ENCODE measurements around the gene ABCC12.
"Not testable (repeated sequence)": the region's sequence is repeated elsewhere in the genome, so short reads cannot be mapped to it uniquely, and the experiment has no call there.

Gene ABCC12

DNA sequence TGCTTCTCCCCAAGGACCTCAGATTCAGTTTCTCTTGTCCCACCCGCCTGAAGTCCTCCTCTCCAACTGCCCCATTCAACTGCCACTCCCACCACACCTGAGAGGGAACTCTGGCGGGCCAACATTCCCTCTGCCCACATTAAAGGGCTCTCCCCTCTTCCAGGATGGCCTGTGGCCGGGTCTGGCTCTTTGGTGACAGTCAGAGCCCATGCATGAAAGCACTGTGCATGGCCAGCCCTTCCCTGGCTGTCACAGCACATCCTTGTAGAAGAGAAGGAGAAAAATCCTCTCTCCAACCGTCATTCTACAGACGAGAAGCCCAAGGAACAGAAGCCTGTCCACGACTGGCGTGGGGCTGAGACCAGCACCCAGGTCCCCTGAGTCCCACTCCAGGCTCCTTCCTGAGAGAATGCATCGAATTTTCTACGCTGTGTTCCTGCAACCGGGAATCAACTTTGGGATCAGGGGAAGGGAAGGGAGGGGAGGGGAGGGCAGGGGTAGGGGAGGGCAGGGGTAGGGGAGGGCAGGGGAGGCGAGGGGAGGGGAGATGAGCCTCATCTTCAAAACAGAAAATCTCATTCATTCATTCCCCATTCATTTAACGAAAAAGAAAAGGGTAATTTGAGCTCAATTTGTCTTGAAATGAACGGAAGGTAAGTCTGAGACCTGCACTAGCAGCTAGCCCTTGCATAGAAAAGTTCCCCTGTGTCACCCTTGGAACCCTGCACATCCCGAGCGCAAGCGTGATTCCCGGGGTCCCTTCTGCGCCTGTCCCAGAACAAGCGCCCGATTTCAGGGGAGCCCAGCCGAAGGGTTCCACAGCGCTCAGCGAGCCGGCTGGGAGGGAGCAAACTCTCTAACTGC is at the start of gene ABCC12:
Gene ABCC12 (minus strand): TSS at position 68 of the 864 bp plus-strand sequence. CDS start 9,569 bp downstream, outside the sequence.
- DNase-seq (ENCODE audit: low spot score): no peak

DNA sequence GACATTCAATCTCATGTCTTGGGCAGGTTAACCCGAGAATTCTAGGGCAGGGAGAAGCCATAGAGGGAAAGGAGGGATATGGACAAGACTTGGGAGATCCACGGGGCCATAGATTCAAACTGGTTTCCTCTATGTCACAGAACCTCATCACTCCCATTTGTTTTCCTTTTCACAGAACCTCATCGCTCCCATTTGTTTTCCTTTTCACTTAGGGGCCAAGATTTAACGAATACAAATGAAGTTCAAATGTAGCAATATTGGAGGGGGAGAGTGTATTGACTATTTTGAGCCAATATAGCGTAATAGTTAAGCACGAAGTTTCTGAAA is 49.0 kb upstream of the ABCC12 start:
- no peak for DNase-seq (ENCODE audit: low spot score)

DNA sequence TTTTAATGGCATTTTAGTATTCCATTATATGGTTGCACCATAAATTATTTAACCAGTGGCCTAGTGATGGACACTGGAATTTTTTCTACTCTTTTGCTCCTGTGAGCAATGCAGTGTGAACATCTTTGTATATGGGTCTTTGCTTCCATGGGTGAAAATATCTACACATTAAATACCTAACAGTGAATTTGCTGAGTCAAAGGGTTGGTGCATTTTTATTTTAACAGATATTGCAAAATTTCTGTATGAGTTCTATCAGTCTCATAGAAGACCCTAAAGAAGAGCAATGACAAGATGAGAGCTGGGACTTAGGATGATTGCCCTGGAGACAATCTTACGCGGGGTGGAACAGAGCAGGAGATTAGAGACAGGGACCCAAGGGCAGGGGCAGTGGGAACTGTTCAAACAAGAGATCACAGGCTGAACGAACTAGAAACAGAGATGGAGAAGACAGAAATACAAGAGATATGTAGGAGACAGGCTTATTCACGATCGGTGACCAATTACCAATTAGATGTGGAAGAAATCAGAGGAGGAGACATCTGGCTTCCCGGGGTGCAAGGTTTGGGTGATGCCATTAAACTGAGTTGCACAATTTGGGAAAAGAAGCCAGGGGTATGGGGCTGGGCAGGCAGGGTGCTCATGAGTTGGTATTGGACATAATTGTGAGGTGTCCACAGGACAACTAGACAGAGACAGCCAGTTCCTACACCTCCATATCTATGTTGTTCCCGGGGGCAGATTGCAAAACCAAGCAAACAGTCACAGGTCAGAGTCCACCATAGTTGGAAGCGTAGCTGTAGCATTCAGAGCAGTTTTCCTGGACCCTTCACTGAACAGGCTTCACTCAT is 48.4 kb upstream of the ABCC12 start:
- peak; percentile 37 for DNase-seq (ENCODE audit: low spot score)

- DNase-seq (ENCODE audit: low spot score): no peak
Measured at GRCh38 chr16:48201515-48202201, 45.9 kb upstream of the ABCC12 start.

- no peak for DNase-seq (ENCODE audit: low spot score)
Measured at GRCh38 chr16:48197294-48197693, 41.5 kb upstream of the ABCC12 start.

DNA sequence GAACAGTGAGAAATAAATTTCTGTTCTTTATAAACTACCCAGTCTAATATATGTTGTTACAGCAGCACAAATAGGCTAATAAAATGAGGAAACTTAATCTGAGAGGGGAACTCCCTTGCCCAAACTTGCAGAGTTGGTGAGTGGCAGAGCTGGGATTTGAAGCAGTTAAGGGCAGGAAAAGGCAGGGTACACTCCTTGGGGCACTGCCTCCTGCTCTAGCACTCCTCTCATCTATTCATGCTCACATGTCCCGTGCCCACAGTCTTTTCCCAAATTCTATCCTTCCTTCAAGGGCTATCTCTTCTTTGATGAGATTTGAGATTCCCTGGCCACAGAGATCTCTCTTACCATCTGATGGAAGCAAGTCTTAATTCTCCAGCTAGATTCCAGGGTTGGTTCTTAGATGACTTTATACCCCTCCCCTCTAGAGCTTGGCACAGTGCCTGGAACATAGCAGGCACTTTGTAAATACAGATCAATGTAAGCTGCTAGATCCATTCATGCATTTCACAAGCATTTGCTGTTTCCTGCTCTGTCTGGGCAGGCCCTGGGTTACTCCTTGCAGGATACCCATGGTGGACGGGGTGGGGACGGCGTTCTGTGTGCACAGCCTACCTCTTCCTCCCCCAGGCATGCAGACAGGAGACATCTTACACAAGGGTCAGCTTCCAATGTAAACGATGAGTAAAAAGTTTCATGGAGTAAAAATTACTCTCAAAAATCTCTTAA is 39.2 kb upstream of the ABCC12 start:
- DNase-seq (ENCODE audit: low spot score): peak; percentile 27

GRCh38 chr16:48193846-48194245 is 38.1 kb upstream of the ABCC12 start:
- no peak for DNase-seq (ENCODE audit: low spot score)

DNA sequence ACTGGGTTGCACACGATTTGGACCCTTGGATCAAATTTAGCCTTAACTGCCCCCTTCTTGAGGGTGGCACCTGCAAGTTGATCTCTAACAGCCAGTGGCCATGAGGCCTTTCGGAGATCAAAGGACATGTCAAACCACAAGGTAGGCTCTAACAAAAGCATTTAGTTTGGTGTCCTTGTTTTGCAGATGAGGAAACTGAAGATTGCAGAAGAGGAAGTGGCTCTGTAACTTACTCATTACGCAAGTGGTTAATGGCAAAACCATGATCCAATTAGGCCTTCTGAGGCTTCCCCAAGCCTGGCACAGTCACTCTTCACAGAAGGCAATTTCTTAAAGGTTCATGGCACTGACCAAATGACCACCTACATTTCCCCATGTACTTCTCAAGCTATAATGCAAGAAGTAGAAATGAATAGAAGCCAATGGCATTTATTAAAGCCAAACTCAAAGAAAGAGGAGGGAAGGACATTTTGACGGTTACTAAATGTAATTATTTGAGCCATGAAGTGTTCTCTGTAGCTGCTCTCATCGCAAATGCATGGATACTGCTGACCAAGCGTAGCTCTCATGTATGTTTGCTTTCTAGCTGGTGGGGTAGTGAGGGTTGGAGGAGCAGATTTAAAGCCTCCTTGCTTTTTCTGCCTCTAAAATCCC is 32.8 kb upstream of the ABCC12 start:
- no peak for DNase-seq (ENCODE audit: low spot score)

DNA sequence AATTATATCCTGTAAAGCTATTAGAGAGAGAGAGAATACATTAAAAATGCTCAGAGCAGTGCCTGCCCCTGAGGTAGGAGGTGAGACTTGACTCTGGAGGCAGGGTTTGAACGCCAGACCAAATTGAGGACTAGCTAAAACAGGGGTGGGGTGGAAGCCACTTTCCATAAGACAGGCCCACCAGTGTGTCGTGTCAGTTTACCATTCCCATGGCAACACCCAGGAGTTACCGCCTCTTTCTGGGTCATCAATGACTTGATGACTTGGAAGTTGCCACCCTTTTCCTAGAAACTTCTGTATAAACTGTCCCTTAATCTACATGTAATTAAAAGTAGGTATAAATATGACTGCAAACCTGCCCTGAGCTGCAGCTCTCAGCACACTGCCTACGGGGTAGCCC is 32.0 kb upstream of the ABCC12 start:
- no peak for DNase-seq (ENCODE audit: low spot score)

- DNase-seq (ENCODE audit: low spot score): no peak
Measured at GRCh38 chr16:48184681-48185080, 28.9 kb upstream of the ABCC12 start.

GRCh38 chr16:48182979-48183537 is 27.3 kb upstream of the ABCC12 start:
- no peak for DNase-seq (ENCODE audit: low spot score)

- DNase-seq (ENCODE audit: low spot score): not testable (repeated sequence)
Measured at GRCh38 chr16:48181746-48182520, 26.1 kb upstream of the ABCC12 start.

- DNase-seq (ENCODE audit: low spot score): no peak
Measured at GRCh38 chr16:48180868-48181480, 25.2 kb upstream of the ABCC12 start.

GRCh38 chr16:48176635-48177408 is 21.0 kb upstream of the ABCC12 start:
- no peak for DNase-seq (ENCODE audit: low spot score)

DNA sequence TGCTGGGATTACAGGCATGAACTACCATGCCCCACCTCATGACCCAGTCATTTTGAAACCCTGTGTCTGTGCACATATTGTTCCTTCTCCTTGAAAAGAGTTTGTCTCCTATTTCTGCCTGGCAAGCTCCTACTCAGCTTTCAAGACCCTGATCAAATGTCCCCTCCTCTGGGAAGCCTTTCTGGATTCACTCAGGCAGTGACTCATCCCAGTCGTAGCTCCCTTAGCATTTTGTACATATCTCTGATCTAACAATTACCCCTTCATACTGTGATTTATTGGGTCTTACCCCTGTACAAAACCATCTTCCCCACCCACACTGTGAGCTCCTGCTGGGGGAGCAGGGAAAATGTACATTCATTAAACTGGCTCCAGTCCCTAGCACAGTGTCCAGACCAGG is 18.1 kb upstream of the ABCC12 start:
- no peak for DNase-seq (ENCODE audit: low spot score)

DNA sequence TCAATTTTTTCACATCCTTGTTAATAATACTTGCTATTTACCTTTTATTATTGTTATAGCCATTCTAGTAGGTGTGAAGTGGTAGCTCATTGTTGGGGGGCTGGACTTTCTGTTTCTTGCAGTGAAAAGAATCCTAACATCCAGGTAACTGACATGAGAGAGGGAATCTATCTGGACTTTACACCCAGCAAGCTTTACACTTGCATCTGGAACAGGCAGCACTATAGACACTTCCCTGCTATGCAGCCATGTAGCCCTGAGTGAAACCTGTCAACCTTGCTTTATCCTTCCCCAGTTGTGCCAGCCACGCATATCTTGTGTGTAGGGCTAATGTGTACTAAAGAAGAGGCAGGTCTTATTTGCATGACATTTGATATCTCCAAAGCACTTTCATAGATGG is 16.9 kb upstream of the ABCC12 start:
- DNase-seq (ENCODE audit: low spot score): no peak

GRCh38 chr16:48169896-48170295 is 14.1 kb upstream of the ABCC12 start:
- DNase-seq (ENCODE audit: low spot score): no peak

GRCh38 chr16:48168075-48168474 is 12.3 kb upstream of the ABCC12 start:
- DNase-seq (ENCODE audit: low spot score): no peak

- DNase-seq (ENCODE audit: low spot score): not testable (repeated sequence)
Measured at GRCh38 chr16:48166617-48167016, 10.8 kb upstream of the ABCC12 start.

Measured in HuH-7.5 (cell line).